Inferior parietal cortex (tissue), 1 donor: Measurements from ENCODE around the gene SSX5.
"Not testable (repeated sequence)": the region's sequence is repeated elsewhere in the genome, so short reads cannot be mapped to it uniquely, and the experiment has no call there.

Experiments
- DNase-seq: peaks from one replicate; pipeline ENCODE4 v3.0.0-alpha.2; 2016; ENCODE audit errors: extremely low spot score

Gene SSX5, protein sequence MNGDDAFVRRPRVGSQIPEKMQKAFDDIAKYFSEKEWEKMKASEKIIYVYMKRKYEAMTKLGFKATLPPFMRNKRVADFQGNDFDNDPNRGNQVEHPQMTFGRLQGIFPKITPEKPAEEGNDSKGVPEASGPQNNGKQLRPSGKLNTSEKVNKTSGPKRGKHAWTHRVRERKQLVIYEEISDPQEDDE

DNA sequence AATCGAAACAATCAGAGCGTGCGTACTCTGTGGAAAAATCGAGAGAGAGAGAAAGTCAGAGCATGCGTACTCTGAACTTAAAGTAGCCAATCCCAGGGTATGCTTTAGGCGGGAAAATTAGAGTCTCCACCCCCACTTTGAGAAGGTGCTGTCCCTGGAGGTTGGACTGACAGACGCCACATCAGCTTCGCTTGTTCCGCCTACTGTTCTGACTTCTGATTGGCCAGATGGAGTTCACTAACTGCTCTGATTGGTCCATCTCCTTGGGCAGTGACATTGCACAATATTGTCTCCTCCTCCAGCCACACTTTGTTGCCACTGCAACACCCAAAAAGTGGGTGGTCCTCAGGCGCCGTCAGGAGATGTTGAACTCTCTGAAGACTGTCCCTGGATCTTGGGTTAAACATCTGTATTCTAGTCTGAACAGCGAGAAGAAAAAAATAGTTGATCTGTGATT is at the start of gene SSX5:
TSS of gene SSX5 (minus strand) at position 51 of the 457 bp plus-strand sequence. CDS start 1,437 bp downstream, outside the sequence.
- DNase-seq = no peak

DNA sequence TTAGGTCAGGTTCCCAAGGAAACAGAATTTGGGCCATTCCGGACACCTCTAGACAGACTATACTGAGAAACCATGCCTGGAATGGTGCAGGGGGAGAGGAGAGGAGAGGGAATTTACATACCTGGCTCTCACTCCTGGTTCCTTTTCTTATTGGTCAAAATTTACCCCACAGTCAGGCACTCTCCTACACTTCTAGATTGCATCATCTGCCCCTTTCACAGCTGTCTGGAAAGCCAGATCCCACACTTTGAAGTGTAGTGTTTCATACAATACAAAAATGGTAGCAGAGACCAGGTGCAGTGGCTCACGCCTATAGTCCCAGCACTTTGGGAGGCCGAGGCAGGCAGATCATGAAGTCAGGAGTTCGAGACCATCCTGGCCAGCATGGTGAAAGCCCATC is 27.6 kb upstream of the SSX5 start:
- DNase-seq = not testable (repeated sequence)

DNA sequence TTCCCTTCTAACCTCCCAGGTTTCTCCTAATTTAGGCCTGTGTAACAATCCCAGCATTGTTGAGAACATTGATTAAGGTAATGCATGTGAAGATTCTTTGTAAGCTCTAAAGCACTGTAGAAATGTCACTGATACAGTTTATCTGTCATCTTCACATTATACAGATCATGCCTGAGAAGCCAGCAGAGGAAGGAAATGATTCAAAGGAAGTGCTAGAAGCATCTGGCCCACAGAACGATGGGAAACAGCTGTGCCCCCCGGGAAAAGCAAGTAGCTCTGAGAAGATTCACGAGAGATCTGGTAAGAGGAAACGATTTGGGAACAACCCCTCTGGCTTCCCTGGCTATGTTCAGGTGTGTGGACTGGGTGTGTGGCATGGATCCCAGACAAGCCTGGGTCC is 17.7 kb upstream of the SSX5 start:
- not testable (repeated sequence) for DNase-seq

DNA sequence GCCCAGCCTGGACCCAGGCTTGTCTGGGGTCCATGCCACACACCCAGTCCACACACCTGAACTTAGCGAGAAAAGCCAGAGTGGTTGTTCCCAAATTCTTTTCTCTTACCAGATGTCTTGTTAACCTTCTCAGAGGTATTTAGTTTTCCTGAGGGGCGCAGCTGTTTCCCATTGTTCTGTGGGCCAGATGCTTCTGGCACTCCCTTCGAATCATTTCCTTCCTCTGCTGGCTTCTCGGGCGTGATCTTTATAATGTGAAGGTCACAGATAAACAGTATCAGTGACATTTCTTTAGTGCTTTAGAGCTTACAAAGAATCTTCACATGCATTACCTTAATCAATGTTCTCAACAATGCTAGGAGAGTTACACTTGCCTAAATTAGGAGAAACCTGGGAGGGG is 6.6 kb downstream of the SSX5 start:
- not testable (repeated sequence) for DNase-seq

DNA sequence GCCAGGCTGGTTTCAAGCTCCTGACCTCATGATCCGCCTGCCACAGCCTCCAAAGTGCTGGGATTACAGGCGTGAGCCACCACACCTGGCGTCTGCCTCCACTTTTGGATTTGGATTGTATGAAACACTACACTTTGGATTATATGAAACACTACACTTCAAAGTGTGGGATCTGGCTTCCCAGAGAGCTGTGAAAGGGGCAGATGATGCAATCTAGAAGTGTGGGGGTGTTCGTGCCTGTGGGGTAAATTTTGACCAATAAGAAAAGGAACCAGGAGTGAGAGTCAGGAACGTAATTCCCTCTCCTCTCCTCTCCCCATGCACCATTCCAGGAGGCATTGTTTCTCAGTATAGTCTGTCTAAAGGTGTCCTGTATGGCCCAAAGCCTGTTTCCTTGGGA is 14.7 kb downstream of the SSX5 start:
- DNase-seq = not testable (repeated sequence)

DNA sequence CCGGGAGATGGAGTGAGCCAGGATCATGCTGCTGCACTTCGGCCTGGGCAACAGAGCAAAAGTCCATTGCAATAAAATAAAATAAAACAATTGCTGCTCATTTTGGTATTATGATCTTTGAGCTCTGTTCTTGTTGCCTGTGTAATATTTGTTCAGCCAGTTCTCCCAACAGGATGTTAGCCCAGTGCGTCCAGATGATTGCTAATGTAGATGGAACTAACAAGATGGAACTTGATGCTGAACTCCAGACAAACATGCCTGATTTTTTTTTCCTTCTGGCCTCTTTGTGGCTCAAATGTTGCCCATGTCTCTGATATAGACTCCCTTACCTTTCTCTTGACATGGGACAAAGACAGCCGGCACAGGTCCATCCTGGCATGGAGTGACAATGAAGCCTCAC is 15.8 kb downstream of the SSX5 start:
- DNase-seq = no peak

DNA sequence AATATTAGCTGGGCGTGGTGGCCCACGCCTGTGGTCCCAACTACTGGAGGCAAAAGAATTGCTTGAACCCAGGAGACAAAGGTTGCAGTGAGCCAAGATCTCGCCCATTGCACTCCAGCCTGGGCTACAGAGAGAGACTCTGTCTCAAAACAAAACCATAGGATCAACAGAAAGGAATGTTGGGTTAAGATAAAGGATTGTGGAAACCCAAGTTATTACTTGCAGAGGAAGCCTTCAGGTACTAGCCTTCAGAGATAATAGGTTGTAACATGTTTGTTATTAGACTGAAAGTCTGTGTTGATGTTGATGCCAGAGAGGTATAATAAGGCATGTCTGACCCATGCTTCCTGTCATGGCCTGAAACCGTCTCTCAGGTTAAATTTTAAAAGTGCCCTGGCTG is 16.9 kb downstream of the SSX5 start:
- DNase-seq = no peak

DNA sequence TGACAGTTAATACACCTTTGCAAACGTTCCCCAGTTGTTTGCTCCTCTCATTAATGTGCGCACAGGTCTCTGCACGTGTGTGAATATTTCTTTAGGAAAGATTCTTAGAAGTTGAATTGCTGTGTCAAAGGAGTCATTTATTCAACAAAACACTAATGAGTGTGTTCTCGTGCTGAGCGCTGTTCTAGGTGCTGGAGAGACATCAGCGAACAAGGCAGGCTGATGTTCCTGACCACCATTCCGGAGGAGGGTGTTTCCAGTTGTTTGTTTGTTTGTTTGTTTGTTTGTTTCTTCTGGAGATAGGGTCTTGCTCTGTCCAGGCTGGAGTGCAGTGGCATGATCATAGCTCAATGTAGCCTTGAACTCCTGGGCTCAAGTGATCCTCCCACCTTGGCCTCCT is 30.3 kb downstream of the SSX5 start:
- DNase-seq = not testable (repeated sequence)

DNA sequence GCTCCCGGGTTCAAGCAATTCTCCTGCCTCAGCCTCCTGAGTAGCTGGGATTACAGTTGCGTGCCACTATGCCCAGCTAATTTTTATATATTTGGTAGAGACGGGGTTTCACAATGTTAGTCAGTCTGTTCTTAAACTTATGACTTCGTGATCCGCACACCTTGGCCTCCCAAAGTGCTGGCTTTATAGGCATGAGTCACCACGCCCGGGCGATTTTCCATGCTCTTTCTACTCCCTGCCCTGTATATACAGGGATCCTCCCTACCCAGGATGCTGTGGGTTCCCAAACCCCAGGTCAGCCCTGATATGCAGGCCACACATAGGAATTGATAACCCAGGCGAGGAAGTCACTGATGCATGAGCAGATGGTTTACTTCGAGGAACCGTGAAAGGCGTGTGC is 31.4 kb downstream of the SSX5 start:
- DNase-seq = no peak

DNA sequence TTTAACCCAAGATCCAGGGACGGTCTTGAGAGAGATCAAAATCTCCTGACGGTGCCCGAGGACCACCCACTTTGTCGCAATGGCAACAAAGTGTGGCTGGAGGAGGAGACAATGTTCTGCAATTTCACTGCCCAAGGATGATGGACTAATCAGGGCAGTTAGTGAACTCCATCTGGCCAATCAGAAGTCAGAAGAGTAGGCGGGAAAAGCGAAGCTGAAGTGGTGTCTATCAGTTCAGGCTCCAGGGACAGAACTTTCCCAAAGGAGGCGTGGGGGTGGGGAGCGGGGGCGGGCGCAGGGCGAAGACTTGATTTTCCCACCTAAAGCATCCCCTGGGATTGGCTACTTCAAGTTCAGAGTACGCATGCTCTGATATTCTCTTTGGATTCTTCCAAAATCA is 40.6 kb downstream of the SSX5 start:
- DNase-seq = no peak

DNA sequence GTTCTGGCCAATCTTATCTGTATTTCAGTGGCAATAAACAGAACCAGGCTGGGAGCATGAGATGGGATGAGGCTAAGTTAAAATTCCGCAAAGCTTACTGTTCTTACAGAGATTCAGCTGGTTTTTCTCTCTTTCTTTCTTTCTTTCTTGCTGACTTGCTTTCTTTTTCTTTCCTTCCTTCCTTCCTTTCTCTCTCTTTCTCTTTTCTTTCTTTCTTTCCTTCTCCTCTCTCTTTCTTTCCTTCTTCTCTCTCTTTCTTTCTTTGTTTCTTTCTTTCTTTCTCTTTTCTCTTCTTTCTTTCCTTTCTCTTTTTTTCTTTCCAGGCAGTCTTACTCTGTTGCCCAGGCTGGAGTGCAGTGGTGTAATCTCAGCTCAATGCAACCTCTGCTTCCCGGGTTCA is 41.8 kb downstream of the SSX5 start:
- no peak for DNase-seq

DNA sequence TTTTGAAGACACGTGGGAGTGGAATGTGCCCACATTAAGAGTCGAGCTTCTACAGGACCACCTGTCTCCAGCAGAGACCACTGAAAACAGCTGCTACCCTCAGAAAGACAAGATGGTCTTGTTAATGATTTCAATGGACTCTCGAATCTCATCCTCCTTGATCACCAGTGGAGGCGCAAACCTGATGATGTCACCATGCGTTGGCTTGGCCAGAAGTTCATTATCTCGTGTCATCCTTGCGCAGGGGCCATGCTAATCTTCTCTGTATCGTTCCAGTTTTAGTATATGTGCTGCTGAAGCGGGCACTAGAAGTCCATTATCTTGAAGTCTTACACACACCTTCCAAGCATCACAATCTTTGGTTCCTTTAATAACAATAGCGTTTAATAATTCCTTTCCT is 42.8 kb downstream of the SSX5 start:
- DNase-seq = no peak

DNA sequence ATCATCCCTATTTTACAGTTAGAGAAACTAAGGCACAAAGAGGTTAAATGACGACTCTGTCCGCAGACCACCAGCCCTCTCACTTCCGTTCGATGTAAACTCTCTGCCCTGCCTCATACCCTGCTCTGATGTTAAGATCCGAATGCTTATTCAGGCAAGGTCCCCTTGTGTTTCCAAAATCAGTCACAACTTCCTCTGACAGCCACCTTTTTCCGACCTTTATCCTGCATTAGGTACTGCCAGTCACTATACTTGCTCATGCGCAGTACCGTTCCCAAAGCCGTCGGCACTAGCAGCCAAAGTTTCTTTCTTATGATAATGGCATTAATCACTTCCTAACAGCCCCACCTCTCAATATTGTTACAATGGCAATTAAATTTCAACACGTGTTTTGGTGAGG is 53.9 kb downstream of the SSX5 start:
- DNase-seq = not testable (repeated sequence)

DNA sequence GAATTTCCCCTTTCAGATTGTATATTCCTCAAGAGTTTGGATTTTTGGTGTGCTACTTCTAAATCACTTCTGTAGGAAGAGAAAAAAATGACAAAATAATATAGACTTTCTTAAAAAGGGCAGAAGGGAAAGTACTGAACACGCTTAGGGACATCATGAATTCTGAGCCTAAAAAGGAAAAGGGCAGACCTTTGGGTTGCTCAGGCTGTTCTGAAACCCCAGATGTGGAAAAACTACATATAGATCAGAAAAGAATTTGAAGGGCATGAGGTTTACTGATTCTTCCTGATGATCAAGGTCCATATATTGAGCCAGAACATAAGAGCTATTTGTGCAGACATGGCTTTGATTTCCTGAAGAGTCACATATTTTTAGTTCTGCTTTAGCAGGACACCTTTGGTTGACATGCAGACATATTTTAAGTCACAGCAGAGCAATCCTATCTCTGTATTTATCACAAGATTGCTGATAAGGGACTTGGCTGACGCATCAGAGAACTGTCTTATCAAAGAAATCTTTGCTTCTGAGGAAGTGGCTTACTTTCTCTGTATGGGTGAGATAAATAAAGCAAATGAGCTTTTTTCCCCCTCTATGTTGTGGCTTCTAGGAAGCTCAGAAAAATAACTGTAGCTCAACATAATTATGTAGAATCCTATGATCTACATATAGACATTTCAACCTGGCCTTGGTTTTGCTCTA is 54.6 kb downstream of the SSX5 start:
- not testable (repeated sequence) for DNase-seq

DNA sequence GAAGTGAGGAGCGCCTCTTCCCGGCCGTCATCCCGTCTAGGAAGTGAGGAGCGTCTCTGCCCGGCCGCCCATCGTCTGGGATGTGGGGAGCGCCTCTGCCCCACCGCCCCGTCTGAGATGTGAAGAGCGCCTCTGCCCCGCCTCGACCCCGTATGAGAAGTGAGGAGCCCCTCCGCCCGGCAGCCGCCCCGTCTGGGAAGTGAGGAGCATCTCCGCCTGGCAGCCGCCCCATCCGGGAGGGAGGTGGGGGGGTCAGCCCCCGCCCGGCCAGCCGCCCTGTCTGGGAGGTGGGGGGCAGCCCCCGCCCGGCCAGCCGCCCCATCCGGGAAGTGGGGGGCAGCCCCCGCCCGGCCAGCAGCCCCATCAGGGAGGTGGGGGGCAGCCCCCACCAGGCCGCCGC is 57.5 kb downstream of the SSX5 start:
- DNase-seq = not testable (repeated sequence)
